GM21360 (cell line): ENCODE results near the gene UGT2B10.

ENCODE experiments used
- ATAC-seq: cut with Tn5 transposase; IDR thresholded peaks from one replicate; pipeline ENCODE4 v1.9.1; 2021; ENCODE audit warnings: mild to moderate bottlenecking, moderate library complexity; ENCODE audit not compliant: unreplicated experiment

The UGT2B10 gene

DNA sequence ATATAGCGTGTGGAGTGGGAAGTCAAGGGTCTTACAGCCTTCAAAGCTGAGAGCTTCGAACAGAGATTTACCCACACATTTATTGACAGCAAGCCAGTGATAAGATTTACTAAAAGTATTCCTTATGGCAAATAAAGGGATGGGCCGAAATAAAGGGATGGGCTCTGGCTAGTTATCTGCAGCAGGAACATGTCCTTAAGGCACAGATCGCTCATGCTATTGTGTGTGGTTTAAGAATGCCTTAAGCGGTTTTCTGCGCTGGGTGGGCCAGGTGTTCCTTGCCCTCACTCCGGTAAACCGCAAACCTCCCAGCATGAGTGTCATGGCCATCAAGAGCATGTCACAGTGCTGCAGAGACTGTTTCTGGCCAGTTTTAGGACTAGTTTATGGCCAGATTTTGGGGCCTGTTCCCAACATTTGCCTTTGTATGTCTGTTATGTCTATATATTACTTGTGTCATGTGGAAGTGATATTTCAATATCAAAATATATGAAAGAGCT is 53.5 kb downstream of the UGT2B10 start:
- ATAC-seq, result no peak

DNA sequence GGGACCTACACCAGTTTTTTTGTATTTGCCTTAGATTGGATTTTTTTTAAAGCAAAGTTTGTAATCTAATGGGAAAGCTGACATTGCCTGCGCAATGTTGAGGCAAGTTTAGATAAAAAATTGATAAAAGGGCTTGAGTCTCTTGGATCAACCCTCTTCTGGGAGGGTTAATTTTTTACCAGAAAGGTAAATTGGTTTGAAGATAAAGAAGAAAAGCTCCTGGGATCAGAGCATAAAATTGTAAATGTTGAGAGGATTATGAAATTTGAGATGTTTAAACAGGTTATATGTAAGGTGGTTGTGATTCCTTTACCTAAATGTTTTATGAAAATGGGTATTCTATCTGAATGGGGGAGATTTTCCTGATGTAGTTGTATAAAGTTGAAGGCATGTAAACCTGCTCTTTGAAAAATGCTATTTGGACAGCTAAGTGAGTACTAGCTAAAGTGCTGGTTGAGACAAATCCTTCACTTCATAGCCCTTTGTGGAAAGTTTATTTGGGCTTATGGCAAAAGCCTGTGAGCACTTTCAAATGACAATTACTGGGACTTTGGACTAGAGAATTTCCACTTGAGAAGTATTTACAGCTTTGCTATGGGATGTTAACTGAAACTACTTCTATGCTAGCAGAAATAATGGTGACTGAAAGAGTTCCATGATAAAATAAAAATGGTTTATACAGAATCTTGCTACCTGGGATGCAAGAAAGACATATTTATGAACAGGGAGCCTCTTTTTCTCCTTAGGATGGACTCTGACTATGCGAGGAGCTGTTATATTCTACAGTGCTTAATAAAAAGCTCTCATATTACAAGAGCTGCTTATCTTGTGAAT is 56.2 kb downstream of the UGT2B10 start:
- ATAC-seq, result no peak

DNA sequence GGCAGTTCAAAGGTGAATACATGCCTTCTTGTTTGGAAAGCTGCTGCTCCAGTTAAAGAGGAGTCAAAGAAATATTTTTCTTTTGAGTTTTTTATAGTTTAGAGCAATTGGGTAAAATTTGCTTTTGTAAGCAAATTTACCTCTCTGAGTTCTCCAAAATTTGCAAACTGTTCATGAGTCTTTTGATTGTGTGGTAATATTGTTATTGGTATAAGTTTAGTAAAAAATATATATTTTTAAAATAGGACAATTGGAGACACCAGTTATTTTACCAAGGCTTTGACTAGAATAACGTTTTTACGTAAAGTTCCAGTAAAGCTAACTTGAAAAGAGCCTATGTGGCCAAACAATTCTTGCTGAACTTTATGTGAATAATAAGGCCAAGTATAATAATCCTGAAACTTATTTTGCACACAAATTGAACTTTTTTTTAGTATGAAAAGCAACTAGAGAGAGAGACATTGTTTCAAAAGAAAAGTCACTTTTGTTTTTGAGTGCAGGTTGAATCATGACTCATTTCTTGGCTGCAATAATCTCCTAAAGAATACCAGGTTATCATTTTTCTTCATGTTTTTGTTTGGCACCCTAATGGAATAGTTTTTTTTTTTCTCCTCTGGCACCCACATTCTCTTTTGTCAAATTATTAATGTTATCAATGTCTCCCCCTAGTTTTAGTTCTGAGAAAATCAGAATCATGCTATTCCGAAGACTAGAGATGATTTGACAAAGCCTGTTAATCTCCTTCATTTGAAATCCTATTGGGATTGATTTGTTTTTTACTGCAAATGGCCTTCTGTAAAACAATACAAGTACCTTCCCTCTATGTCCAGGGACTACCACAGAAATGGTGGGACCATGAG is 57.1 kb downstream of the UGT2B10 start:
- ATAC-seq, result no peak

DNA sequence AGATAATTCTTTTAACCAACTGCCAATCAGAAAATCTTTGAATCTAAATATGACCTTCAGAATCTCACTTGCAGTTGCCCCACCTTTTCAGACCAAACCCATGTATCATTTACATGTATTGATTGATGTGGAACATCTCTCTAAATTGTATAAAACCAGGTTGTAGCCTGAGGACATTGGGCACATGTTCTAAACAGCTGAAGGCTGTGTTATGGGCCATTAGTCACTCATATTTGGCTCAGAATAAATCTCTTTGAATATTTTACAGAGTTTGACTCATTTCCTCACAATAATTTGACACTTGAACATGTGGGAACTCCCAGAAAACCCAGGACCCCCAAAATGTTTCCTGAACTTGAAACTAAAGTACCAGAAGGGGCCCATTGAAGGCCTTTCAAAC is 58.7 kb downstream of the UGT2B10 start:
- no peak for ATAC-seq

DNA sequence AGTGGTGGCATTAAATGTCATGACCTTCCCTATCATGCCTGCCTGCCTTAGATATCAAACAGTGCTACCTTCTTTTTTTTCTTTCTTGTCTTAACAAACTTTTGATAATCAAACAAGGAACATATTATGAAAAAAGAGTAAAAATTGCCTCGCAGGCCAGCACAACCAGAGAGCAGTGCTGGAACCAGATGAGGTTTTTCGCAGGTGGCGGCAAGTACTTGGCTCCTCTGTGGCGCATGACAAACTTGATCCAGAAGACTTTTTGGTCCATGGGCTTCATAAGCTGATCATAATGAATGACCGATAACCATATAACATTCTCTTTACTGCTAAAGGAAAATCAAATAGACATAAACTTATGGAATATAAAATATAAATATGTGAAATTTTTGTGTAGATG is 61.8 kb downstream of the UGT2B10 start:
- no peak for ATAC-seq

DNA sequence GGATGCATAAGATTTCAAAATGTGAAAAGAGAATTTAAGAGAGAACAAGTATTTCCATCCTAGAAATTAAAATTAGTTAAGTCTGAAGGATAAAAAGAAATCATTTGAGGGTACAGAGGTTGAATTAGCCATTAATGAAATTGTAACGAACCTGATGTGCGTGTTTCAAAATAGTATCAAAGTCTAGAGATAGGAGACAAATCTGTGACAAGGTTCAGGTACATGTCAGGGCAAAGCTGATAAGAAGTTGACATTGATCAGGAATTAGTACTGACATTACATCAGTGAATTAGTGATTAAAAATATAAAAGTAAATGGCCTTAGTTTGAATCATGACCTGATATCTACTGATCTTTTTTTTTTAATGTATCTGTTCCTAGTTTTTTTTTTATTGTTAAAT is 62.3 kb downstream of the UGT2B10 start:
- ATAC-seq, result no peak
